GM19240 (cell line): ENCODE results near the gene GTF2H3.
"Not testable (repeated sequence)": the region's sequence is repeated elsewhere in the genome, so short reads cannot be mapped to it uniquely, and the experiment has no call there.

Source experiments
- DNase-seq: peaks from one replicate; pipeline ENCODE4 v3.0.0; 2011; ENCODE audit warnings: low spot score; ENCODE audit not compliant: insufficient read length

GTF2H3 gene

GRCh38 chr12:123633379-123634141 is at the start of gene GTF2H3, which contains the start of gene EIF2B1:
TSS of gene GTF2H3 (plus strand) at chr12:123633829. CDS start at chr12:123633860, 31 bp downstream.
TSS of gene EIF2B1 (minus strand) at chr12:123633686. CDS start at chr12:123633557, 129 bp downstream.
- DNase-seq, result peak; percentile 98

GRCh38 chr12:123591702-123592481 is 41.7 kb upstream of the GTF2H3 start:
- DNase-seq, result no peak

- no peak for DNase-seq
Observed at GRCh38 chr12:123595729-123596128, 37.9 kb upstream of the GTF2H3 start.

GRCh38 chr12:123597100-123597499 is 36.5 kb upstream of the GTF2H3 start:
- DNase-seq, result no peak

- no peak for DNase-seq
Observed at GRCh38 chr12:123598522-123598921, 35.1 kb upstream of the GTF2H3 start.

DNA sequence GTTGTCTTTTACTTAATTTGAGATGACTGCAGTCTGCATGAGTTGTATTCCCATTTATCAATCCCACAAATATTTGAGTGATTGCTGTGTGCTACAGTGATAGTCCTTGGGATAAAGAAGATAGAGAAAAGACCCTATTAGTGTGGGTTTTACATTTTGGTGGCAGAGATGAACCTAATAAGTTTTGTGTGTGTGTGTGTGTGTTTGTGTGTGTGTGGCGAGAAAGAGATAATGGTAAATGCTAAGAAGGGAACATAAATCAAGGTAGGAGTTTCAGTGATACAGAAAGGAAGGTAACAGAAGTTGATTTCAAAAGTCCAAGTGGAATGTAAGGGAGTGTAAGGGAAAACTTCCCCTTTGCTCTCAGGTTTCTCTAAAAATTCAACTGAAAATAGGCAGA is 34.3 kb upstream of the GTF2H3 start:
- DNase-seq, result no peak

DNA sequence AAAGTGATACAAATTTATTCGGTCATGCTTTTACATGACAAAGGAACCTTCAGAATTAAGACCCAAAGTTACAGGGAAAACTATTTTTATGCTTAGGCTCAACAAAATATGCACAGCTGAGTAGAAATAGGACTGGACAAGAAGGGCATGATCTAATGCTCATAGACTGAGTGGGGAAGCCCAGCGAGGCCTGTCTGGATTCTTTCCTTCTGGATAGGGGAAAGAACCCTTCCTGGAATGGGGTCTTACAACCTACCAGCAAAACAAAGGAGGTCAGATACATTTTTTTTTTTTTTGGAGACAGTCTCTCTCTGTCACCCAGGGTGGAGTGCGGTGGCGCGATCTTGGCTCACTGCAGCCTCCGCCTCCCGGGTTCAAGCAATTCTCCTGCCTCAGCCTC is 33.9 kb upstream of the GTF2H3 start:
- DNase-seq, result no peak

DNA sequence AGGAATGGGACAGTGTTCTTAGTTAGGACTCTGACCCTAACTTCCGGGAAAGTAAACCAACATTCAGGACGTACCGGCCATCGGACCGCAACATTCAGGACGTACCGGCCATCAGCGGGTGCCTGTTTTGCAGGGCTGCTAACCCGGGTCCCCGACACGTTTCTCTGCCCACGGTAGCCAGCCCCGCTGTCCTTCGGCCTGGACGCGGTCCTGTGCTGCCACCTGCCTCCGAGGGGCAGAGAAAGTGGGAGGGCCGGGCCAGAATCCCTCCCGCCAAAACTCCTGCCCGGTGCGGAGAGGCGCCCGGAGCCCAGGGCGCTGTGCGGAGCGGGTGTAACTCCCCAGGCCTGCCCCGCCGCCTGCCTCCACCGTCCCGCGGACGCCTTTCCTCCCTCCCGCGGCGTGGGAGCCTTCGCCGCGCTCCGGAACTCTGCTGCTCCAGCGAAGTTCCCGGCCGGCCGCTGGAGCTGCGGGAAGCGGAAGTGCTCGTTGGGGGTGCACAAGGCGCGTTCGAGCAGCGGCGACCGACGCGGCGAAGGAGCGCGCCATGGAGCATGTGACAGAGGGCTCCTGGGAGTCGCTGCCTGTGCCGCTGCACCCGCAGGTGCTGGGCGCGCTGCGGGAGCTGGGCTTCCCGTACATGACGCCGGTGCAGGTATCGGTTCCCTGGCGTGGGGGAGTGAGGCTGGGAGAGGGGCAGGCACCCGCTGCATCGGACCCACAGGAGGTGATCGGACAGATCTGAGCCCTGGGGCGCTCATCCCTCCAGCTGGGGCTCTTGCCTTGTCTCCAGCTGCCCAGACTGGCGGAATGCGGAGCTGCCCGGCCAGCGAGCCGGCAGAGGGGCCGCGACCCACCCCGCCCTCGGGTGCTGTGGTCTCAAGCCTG is 31.8 kb upstream of the GTF2H3 start, which contains the start of gene DDX55:
DDX55 (plus strand) TSS at position 498 of the 888 bp plus-strand sequence; CDS start at position 548, 50 bp downstream.
- peak; percentile 55 for DNase-seq

- no peak for DNase-seq
Observed at GRCh38 chr12:123602651-123603195, 30.9 kb upstream of the GTF2H3 start.

DNA sequence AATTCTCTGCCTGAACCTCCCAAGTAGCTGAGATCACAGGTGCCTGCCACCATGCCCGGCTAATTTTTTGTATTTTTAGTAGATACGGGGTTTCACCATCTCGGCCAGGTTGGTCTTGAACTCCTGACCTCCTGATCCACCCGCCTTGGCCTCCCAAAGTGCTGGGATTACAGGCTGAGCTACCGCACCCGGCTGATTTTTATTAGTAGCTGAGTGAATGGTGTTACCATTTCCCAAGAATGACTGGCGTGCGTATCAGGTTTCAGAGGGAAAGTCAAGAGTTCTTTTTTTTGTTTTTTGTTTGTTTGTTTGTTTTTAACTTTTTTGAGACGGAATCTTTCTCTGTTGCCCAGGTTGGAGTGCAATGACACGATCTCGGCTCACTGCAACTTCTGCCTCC is 30.1 kb upstream of the GTF2H3 start:
- DNase-seq, result not testable (repeated sequence)

DNA sequence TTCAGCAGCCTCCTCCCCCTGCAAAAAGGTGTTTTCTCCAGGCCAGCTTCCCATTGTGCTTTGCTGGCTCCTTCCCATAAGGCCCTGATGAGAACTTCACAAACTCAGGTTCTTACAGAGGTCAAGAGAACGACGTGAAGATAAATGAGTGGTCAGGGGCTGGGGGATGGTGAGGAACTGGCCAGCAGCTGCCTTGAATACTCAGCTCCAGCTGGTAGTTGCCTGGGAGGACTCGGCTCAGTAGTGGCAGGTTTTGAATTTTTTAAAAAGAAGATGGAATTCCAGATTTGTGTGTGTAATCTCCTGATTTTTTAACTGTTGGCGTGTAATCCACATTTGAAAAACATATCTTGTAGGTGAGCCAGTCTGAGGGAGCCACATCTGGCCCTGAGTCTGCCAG is 25.9 kb upstream of the GTF2H3 start:
- DNase-seq, result no peak

DNA sequence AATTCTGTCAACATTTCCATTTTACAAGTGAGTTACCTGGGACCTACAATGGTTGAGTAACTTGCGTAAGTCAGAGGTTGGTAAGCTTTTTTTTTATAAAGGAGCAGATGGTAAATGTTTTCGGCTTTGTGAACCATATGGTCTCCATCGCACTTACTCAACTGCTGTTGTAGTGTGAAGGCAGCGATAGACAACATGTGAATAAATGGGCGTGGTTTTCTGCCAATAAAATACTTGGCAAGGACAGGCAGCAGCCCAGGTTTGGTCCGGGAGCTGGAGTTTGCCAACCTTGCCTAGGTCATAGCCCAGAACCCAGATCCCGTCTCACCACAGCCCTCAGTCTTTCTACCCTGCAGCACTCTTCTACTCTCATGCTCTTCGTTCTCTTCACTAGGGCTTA is 25.4 kb upstream of the GTF2H3 start:
- DNase-seq, result no peak

- no peak for DNase-seq
Observed at GRCh38 chr12:123614110-123614509, 19.5 kb upstream of the GTF2H3 start.

GRCh38 chr12:123614531-123614930 is 19.1 kb upstream of the GTF2H3 start:
- no peak for DNase-seq

DNA sequence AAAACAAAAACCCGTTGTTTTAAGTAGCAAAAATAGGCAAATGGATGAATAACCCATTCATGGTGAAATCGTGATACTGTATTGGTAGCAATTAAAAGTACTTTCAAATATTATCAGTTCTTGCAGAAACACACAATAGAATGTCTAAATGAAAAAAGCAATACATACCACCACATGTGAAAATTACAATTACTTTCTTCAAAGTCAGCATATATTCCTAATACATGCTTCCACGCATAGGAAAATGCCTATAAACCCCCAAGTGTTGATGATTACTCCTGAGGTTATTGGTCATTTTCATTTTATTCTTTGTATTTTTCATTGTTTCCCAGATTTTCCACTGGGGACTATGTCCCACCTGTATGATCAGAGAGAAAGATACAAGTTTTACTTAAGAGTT is 16.5 kb upstream of the GTF2H3 start:
- DNase-seq, result no peak

DNA sequence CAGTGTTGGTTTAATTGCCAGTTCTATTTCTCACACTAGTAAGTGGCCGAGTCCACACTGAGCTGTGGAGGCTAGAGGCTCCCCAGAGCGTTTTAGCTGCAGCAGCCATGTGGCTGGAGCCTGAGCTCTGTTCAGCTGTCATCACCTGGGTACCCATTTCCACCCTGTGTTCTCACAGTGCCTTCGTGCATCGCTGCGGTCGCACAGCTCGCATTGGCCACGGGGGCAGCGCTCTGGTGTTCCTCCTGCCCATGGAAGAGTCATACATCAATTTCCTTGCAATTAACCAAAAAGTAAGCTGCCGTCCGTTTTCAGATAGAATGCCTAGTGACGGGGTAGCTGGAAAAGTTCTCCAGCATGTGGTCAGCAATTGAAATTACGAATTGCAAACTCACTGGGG is 16.0 kb upstream of the GTF2H3 start:
- DNase-seq, result no peak

DNA sequence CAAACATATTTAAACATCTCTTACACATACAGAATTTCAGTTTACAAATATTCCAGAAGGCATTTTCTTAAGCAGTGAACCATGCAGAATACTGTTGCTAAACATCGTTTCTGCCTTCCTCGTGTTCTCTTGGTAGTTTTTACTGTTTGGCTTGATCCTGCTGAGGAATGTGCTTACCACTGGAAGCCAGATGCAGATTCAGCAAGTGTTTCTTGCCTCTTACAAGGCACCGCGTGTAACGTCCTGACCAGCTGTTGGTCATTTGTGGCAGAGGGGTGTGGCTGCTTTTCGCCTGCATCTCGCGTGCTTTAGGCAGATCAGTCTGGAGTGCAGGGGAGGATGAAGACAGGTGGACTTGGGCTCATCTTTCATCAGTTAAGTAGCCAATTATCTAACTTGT is 12.5 kb upstream of the GTF2H3 start:
- DNase-seq, result no peak

DNA sequence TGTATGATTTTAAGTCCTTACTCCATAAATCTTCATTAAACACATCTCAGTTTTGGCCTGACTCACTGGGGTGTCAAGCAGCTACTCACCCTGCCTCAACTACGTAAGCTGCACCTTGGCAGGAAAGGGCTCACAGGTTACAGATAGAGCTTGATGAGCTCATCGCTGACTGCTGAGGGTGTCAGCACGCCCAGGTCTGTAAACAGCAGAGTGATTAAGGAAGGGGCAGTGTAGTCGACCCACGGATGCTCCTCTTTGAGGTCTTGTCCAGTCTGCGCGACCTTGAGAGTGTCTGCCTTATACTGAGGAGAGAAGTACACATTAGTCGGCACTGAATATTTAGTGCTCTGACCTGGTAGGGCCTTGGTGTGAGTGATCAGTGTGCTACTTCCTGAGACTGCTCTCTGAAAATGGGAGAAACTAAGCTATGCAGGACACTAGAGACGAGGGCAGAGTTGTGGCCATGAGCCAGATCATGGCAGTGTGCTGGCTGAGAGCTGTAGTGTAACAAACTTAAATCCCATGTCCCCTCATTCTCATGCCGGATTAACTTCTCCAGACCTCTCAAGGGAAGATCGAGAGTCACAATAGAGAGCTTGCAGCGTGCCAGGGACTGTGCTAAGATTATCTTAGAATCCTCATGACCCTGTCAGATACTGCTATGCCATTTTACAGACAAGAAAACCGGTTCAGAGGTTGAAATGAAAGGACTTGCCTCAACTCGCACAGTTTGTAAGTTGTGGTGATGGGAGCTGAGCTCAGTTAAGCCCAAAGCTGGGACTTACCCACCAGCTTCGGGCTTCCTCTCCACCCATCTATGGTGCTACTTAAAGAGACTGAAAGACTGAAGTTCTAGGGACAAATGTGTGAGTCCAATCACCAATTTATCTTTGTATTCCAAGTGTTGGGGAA is 11.8 kb upstream of the GTF2H3 start:
- no peak for DNase-seq

DNA sequence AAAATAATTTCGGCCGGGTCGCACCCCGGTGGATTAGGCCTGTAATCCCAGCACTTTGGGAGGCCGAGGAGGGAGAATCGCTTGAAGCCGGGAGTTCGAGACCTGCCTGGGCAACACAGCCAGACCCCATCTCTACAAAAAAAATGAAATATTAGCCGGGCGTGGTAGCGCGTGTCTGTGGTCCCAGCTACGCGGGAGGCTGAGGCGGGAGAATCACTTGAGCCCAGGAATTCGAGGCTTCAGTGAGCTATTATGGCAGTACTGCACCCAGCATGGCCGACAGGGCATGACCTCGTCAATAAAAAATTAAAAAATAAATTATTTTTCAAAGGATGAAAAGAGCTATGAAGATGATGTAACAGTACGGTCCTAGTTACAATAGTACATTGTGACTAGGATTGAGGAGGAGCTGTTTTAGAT is 523 bp downstream of the GTF2H3 start:
- DNase-seq, result no peak

DNA sequence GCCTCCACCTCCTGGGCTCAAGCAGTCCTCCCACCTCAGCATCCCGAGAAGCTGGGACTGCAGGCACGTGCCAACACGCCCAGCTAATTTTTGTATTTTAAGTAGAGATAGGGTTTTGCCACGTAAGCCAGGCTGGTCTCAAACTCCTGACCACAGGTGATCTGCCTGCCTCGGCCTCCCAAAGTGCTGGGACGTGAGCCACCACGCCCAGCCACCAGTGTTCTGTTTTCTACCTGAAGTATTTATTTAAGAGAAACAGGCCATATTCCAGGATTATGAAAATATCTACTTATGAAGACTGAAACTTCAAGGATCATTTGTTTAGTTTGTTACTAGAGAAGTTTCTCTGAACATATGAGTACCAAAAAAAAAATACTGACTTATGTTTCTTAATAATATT is 10.3 kb downstream of the GTF2H3 start:
- no peak for DNase-seq
